Activated T-cell treated with anti-CD3 and anti-CD28 coated beads, Interleukin-2, amount 50 U/mL, for 48 hours (primary cell): ENCODE measurements around the gene PHF21B.
A peak's percentile ranks its signal among the peaks of the same experiment; 100 is the strongest.
"Not testable (repeated sequence)": the region's sequence is repeated elsewhere in the genome, so short reads cannot be mapped to it uniquely, and the experiment has no call there.

Experiments used
- DNase-seq, 2 experiments: peaks; one replicate each; pipeline ENCODE4 v3.0.0-alpha.2; 2020

Gene PHF21B

DNA sequence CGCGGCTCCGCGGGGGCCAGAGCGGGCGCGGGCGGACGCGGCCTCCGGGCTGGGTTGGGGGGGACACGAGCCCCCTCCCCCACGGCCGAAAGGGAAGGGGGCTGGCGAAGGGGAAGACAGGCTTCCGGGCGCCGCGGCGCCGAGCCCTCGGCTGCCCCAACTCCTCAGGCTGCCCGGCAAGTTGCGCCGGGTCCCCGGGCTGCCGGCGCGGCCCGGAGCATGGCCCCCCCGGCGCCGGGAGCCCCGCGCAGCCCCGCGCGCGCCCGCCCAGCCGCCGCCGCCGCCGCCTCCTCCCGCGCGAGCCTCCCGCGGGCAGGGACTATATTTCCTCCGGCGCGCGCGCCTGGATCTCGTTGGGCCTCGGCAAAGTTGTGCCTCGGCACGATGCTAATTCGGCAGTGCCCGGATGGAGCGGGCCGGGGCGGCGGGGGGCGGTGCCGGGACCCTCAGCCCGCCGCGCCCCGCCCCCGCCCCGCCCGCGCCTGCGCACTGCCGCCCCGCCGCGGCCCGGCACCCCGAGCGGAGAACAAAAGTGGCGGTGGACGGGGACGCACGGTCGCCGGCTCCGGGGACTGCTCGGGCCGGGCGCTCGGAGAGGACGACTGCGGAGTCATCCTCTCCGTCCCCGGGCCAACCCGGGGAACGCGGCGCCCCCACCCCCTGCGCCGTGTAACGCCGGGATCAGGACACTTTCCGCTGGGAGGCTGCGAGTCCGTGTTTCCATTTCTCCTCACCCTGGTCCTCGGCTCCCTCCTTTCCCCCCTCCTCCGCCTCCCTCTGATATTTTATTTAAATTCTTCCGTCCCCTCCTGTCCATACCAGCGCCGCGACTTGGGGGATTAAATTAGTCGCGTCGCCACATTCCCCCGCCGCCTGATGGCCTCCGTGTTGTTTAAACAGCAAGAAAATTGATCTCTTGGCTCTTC is at the start of gene PHF21B:
Gene PHF21B, minus strand, starts transcription at position 400 of the 926 bp plus-strand sequence. CDS start 456 bp downstream, outside the sequence.
- peak; percentile 48 to 51 for DNase-seq

DNA sequence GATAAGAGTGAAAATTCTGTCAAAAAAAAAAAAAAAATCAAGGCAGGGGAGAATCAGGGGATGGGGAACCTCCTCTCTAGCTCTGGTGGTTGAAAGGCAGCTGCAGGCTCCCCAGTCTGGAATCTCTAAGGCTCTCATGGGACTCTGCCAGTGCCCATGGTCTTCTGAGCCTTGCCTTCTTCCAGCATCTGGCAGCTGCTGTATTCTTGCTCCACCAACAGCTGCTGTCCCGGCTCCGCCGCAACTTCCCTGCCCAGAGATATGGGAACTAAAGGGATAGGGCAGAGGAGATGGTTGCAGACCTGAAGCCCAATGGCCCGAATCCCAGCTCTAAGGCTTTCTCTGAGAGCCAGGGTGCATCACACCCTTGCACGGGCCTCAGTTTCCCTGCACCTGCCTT is 49.5 kb upstream of the PHF21B start:
- no peak for DNase-seq

DNA sequence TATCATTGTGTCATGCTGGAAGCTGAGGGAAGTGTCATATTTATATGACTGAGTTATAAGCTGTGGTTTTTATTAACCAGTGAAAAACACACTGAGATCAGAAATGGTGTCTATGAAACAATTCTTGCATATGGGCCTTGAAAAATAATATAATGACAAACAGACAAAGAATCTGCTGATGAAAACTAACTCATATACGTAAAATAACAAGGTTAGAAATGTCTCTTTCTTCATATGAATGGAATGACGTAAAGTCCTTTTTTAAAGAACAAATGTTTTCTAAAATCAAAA is 48.8 kb upstream of the PHF21B start:
- no peak for DNase-seq

DNA sequence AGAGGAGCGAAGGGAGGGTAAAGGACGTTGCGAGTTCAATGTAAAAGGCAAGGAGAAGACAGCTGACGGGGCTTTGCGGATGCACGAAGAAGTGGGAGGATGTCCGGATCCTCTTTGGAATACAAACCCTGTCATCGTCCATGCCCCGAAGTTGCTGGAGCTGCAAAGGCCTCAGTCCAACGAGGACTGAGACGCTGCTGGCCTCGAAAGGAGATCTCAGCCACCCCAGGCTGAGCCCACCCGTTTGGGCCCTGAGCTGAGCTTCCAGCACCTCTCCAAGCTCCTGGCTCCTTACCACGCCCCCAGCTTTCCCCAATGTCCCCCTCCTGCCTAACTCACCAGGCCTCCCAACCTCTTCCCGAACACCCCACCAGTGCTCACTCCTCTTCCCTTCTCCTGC is 46.1 kb upstream of the PHF21B start:
- no peak for DNase-seq

DNA sequence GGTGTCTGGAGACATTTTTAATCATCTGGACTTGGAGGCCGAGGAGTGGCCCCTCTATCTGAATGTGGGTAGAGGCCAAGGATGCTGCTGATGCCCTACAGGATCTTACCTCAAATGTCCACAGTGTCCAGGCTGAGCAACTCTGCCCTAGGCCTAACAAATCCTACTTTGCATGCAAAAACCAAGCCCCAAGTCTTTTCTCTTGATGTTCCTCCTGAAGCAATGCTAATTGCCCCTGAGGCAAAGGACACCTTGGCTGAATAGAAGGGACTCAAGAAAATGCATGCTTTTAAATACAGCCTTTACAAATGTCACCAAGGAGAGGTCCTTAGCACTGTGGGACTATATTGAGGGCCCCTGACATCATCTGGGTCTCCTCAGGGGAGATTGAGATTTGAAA is 43.8 kb upstream of the PHF21B start:
- DNase-seq = no peak

DNA sequence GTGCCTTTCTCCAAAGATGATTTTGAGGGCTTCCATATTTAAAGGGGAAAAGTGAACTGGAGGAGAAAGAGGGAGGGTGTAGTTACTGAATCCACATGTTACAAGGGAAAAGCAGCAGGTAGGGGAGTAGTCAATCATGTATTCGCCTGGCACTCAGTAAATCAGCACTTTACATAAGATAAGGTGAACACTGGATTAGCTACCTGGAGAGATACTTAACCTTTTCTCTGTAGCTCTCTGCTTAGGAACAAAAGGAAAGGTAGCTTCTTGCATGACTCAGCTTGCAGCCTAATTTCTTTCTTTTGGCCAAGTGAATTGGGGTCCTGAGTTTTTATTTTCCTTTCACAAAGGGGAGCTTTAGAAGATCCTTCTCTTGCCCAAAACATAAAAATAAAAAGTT is 43.3 kb upstream of the PHF21B start:
- no peak for DNase-seq

DNA sequence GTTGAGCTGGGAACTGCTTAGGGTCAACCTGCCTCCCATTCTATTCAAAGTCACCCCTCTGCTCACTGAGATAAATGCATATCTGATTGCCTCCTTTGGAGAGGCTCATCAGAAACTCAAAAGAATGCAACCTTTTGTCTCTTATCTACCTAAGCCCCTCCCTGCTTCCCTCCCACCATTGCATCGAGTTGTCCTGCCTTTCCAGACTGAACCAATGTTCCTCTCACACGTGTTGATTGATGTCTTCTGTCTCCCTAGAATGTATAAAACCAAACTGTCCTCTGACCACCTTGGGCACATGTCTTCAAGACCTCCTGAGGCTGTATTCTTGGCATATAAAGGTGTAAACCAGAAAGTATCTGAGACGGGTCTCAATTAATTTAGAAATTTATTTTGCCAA is 42.9 kb upstream of the PHF21B start:
- DNase-seq = not testable (repeated sequence)

DNA sequence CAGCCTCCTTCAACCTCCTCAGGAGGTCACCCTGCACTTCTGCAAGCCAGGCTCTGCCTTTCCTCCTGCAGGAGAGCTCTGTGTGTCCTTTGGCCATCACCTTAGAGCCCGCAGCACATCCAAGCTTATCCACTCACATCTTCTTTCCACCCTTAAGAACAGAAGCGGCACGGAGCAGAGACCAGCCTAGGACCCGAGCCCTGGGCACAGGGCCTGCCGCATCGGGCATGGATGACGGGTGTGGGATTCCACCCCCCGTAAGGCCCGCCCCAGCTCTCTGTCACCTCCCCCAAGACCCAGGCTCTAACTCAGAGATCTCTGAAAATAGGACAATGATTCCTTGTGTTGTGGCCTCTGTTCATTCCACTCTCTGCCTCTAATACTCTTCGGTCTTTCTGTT is 42.1 kb upstream of the PHF21B start:
- no peak for DNase-seq

DNA sequence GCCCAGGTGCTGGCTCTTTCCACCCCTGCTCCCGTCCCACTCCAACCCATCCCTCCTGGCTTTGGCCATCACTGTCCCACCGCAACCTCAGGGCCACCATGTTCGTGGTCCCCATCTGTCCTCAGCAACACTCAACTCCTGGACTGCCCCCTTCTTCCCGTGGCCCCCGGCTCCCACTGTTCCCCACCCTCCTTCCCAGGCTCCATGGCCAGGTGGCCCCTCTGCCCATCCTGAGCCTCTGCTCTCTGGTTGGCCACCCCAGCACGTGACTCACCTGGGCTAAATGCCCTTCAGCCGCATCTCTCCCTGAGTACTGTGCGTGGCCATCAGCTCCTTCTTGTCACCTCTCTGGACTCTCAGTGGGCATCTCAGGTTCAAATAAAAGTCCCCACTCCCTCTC is 41.6 kb upstream of the PHF21B start:
- DNase-seq = no peak

DNA sequence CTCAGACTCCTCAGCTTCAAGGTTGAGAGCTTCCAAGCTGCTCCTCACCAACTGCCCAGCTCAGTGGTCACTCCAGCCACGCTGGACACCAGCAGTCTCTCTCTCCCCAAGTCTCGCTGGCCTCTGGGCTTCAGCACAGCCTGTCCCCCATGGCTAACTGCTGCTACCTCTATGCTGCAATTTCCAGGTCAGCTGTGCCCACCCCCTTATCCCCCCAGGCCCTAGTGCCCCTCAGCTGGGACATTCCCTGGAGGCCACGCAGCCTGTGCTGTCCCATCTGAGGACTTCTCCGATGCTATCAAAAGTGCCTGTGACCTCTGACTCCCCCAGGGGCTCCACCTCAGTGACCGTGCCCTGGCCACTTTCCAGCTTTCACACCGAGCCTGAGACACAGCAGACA is 37.5 kb upstream of the PHF21B start:
- DNase-seq = no peak

DNA sequence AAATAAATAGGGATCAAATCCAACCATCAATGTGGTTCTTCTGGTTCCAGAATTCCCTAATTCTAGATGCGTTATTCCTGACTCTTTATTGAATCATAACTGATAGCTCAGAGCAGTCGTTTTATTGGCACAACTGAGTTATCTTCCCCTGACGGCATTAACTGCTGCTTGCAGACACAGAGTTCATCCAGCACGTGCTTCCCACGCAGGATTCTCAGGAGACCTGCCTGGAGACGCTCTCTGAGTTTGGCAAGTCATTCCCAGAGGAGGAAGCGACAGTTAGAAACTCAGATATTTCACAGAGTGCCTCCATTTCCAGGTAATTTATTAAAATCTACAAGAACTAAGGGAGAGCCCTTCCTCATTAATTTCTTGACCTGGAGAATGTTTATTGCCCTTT is 35.4 kb upstream of the PHF21B start:
- no peak for DNase-seq

DNA sequence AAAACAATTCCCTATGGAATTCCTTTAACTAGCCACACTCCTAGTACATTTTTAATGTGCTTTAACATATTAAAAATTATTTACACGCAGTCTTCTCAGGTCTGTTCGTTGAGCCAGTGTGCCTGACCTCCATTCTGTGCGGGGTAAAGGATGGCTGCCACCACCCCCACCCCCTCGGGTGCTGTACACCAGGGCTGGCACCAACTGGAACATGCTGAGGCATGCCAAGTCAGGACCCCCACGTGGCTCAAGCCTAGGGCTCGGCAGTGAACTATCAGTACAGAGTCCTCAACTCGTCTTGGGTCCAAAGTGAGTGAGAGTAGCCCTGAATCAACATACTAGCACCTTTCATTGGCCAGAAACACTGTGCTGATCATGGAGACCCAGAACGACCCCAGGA is 32.5 kb upstream of the PHF21B start:
- DNase-seq = no peak

DNA sequence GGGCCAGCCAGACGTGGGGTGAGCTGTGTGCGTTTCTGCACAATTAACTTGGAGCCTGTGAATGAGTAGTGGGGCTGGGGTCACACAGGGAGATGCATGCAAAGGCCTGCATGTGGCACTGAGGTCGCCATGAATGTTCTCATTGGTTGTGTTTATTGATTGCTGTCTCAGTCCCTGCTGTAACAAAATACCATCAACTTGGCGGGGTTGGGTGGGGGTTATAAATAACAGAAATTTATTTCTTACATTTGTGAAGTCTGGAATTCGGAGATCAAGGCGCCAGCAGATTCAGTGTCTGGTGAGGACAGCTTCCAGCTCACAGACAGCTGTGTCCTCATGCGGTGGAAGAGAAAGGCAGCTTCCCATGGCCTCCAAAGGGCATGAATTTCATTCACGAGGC is 29.3 kb upstream of the PHF21B start:
- no peak for DNase-seq

DNA sequence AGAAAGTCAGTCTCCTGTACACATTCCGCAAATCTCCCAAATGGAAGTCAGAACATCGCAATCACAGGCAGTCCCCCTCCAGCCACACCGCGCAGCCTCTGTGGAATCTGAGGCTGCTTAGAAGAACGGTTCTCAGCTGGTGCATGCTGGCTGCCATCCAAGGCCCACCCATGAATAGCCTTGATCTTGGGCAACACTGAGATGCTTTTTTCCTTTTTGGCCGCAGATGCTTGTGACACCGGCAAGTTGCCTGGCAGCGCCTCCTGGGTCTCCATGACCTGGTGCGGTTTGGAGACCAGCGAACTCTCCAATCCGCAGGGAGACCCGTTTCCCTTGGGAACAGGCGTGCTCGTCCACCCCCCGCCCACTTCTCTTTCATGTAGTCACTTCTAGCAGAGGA is 26.3 kb upstream of the PHF21B start:
- DNase-seq = no peak

DNA sequence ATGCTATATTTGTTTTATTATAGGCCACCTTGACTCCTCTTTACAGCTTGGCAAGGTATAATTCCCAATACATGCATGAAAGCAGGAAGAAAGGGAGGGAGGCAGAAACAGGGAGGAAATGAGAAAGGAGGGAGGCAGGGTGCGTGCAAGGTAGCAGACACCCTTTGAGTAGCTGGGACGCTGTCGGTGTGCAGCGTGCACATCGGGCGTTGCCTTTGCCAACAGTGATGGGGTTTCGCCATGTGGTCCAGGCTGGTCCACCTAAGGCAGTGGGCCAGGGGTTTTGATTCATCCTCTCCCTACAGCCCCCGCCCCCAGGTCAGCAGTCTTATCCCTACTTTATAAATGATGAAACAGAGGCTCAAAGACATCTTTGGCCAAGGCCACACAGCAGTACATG is 25.0 kb upstream of the PHF21B start:
- DNase-seq = no peak

DNA sequence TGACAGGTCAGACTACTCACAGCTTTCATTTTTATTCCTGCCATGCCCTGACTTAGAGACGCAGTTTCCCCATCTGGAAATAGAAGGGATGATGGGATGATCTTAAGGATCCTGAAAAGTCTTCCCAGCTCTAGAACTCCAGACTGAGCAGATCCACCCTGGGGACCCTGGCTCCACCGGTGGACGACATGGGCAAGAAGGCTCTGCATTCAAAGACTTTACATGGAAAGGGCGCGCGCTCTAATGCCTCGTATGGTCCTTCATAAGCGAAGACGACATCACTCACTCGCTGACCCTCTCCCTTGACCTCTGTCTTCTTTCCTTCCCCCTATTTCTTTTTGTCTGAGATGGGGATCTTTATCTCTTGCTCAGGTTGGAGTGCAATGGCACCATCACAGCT is 24.4 kb upstream of the PHF21B start:
- no peak for DNase-seq

DNA sequence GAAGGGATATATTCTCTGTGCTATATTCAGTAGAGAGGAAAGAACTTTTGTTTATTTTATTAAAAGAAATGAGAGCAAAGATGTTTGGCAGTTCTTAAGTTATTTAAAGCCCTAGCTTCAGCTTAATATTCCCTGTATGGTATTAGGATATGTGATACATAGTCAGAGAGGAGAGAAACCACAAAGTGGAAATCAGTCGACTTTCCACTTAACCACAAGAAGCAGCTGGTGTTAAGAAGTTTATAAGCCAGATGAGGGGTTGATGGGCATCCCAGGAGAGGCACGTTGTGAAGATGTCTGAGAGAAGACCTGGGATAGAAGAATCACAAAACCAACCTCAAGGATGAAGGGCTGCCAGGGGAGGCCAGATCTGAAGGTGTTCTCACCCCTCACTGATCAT is 23.3 kb upstream of the PHF21B start:
- no peak for DNase-seq

DNA sequence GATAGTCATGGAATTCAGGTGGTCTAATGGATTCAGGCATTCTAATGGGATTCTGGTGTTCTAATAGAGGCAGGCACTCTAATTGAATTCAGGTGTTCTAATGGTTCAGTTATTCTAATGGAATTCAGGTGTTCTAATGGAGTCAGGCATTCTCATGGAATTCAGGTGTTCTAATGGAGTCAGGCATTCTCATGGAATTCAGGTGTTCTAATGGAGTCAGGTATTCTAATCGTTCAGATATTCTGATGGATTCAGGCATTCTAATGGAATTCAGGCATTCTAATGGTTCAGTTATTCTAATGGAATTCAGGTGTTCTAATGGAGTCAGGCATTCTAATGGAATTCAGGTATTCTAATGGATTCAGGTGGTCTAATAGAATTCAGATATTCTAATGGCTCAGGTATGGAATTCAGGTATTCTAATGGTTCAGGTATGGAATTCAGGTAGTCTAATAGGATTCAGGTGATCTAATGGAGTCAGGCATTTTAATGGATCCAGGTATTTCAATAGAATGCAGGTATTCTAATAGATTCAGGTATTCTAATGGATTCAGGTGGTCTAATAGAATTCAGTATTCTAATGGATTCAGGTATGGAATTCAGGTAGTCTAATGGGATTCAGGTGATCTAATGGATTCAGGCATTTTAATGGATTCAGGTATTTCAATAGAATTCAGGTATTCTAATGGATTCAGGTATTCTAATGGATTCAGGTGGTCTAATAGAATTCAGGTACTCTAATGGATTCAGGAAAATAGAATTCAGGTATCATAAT is 22.0 kb upstream of the PHF21B start:
- no peak for DNase-seq

DNA sequence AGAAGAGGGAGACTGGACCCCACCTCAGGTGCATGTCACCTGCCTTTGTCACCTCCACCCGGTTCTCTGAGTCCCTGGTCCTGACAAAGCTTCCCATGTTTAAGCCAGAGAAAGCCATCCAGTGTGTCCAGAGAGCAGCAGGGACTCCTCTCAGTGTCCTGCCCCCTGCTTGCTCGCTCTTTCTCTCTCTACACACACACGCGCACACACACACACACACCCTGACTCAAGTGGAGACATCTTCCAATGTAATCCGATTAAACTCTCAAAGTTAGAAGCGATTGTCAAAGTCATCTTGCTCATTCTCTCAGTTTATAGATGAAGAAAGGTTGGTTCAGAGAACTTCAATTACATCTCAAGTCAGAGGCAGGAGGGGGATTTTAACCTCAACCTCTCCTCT is 19.7 kb upstream of the PHF21B start:
- no peak for DNase-seq

DNA sequence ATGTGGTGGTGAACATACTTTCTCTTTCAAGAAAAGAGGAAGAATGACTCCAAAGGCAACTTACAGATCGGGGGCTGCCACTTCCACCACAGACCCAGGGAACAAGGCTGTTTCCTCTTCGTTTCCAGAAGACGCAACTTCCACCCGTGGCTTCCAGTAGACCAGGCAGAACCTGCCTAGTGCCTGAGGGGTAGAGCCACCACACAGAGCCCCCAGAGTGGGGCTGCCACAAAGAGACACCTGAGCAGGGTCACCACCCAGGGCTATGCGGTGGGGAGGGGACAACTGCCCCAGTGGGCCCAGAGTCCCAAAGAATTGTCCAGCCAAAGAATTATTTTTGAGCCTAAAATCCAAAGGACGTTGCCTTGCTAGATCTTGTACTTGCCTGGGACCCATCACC is 16.7 kb upstream of the PHF21B start:
- DNase-seq = no peak

DNA sequence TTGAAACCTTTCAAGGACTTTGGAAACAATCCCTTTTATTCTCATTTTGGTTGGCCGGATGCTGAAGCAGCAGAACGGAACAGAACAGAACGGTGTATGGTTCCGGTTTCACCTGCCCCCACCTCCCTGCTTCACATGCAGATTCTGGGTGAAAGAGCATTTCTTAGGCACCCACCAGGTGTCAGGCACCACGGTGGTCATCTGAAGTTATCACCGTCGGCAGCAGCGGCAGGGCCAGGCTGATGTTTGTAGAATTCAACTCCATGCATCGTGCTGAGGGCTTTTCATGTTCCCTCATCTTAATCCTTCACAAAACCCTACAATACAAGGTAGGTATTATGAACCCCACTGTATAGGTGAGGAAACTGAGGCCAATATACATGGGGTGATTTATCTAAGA is 13.6 kb upstream of the PHF21B start:
- no peak for DNase-seq

DNA sequence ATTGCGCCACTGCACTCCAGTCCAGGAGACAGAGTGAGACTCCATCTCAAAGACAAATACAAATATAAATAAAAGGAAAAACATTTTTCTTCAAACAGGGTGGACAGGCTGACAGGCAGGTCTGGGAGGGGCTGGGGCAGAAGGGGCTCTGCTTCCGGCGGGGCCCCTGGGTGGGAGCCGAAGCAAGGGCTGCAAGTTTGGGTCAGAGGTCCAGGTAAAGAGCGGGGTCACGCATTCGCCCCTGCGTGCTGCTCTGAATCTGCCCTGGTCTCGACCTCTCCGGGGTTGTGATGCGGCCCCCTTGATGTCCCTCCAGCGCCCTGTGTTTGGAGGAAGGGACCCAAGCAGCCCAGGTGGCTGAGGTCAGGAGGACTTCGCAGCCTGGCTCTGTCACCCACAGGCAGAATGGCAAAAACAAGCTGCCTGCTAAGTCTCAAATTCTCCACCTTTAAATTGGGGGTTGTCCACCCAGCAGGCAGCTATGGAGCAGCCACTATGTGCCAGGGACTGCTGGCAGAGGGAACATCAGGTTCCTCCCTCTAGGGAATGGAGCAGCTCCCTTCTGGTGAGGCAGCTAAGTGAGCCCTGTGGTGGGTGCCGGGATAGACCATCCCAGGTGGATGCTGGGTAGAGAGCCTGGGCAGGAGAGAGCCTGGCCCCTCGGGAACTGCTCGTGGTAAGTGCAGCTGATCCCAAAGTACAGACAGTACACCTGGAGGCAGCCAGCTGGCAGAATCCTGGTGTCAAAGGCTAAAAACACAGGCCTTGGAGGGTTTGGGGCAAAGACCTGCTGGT is 10.3 kb upstream of the PHF21B start:
- no peak for DNase-seq

DNA sequence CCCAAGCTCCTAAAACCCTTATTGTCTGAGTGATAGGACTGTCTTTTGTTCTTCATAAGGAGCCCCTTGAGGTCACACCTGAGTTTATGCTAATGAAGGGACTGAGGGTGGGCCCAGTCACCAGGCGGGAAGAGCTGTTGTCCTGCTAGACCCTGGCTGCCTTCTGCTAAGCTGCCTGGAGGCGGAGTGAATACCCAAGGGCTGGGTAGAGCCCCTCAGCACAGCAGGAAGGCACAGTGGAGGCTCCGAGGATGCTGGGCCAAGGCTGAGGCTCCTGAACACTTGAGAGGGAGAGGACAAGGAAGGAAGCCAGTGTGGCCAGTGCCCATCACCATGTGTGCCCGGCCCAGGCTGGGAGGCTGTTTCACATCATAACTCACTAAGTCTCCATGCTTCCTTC is 4.8 kb upstream of the PHF21B start:
- no peak for DNase-seq

DNA sequence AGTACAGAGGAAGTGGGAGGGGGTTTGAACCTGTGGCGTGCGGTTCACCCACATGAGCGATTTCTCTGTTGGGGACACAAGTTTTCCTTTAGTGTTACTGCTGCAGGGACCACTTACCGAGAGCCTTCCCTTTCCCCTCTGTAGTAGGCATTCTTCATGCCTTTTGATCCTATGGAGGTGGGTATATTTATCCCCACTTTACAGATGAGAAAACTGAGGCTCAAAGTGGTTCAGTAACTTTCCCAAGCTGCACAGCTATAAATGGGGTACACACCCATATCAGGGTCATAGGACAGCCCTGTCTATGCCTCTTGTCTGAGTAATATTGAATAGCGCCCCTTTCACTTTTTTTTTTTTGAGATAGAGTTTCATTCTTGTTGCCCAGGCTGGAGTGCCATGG is 3.3 kb upstream of the PHF21B start:
- no peak for DNase-seq
